Mucosa of descending colon (tissue), 3 donors: ENCODE results near the gene QRFPR. TPM values are rescaled to one million over a fixed set of nuclear protein-coding genes. Genes with fewer than 3 reads are reported as not detected.

Experiments used
- ATAC-seq: fragments of 200-7000 bp; cut with Tn5 transposase; one replicate; pipeline ENCODE4 v1.9.1; 2020; ENCODE audit warnings: mild to moderate bottlenecking, moderate library complexity
- DNase-seq, 3 donors: peaks; one replicate each; pipeline ENCODE4 v3.0.0-alpha.2; 2020
- H3K36me3 ChIP-seq: fragments of 200-600 bp; one replicate; pipeline ENCODE4 v1.8.0; 2021; ENCODE audit warnings: low read depth, mild to moderate bottlenecking
- H3K4me1 ChIP-seq: fragments of 200-600 bp; one replicate; pipeline ENCODE4 v1.8.0; 2021; ENCODE audit warnings: low read depth, mild to moderate bottlenecking
- H3K4me3 ChIP-seq: fragments of 200-600 bp; one replicate; pipeline ENCODE4 v1.8.0; 2021; ENCODE audit warnings: mild to moderate bottlenecking
- H3K9me3 ChIP-seq: fragments of 200-600 bp; one replicate; pipeline ENCODE4 v1.8.0; 2021; ENCODE audit warnings: mild to moderate bottlenecking
- CTCF ChIP-seq: fragments of 200-600 bp; IDR thresholded peaks from one replicate; pipeline ENCODE4 v1.8.0; 2022; ENCODE audit warnings: antibody characterized with exemption, mild to moderate bottlenecking
- intact Hi-C, 2 donors: fragments of 100-400 bp; cut with DNase I in 1 of 2; cut with micrococcal nuclease in 1 of 2; formaldehyde crosslinking; loops; one replicate each; pipeline versions ENCODE4 v1.11.0 to v1.11.1; 2022; cut with DNase I, micrococcal nuclease
- total RNA-seq, 3 donors: library from RNA; stranded (reverse); fragmentation: NEBNext Ultra II Directional in 2 of 3; extraction: Animal tissue kit (Norgen Biotek cat#: 25700) in 2 of 3; gene quantifications; one replicate each; pipeline versions ENCODE4 v1.2.1 to v1.2.4, GENCODE V29; 2021 to 2023
- donor health status: DM: no; HTN: no; CAD: no; lungs with moderate emphysema.
- donor health status: DM: no; HTN: no; CAD: no.
- donor health status: DM: no; HTN: yes; CAD: no.

QRFPR gene
- total RNA-seq, 3 donors from 2014 or later, result not detected

- ATAC-seq, result peak; percentile 59
- no peaks in the 10 kb centered on the region for H3K9me3 ChIP-seq
- H3K36me3 ChIP-seq, result no peaks in the 10 kb centered on the region
- H3K4me1 ChIP-seq, result no peaks in the 10 kb centered on the region
- no peak overlapping the region for H3K4me3 ChIP-seq
- no peak for DNase-seq
- intact Hi-C loops, result no loop called here
- no peak for TF ChIP-seq CTCF
Measured at GRCh38 chr4:121397941-121398601, 17.3 kb upstream of the QRFPR start.

GRCh38 chr4:121397434-121397833 is 16.6 kb upstream of the QRFPR start:
- no peak for TF ChIP-seq CTCF
- no peak overlapping the region for H3K4me3 ChIP-seq
- no peaks in the 10 kb centered on the region for H3K36me3 ChIP-seq
- H3K4me1 ChIP-seq, result no peaks in the 10 kb centered on the region
- DNase-seq (no peak), ATAC-seq (no peak)
- H3K9me3 ChIP-seq, result no peaks in the 10 kb centered on the region
- intact Hi-C loops, result no loop called here

GRCh38 chr4:121392426-121393086 is 11.7 kb upstream of the QRFPR start:
- Histone ChIP-seq H3K36me3 (no peaks in the 10 kb centered on the region), H3K9me3 (no peaks in the 10 kb centered on the region), H3K4me1 (no peaks in the 10 kb centered on the region), H3K4me3 (no peak overlapping the region)
- intact Hi-C loops, result no loop called here
- ATAC-seq (no peak), DNase-seq (no peak)
- TF ChIP-seq CTCF, result no peak

- ATAC-seq, result no peak
- no peak for DNase-seq
Measured at GRCh38 chr4:121390335-121390734, 9.5 kb upstream of the QRFPR start.

GRCh38 chr4:121379276-121379675 is 1.5 kb downstream of the QRFPR start:
- intact Hi-C loops, result no loop called here
- DNase-seq (no peak), ATAC-seq (no peak)
- H3K9me3 ChIP-seq, result no peaks in the 10 kb centered on the region
- H3K36me3 ChIP-seq, result no peaks in the 10 kb centered on the region
- H3K4me3 ChIP-seq, result no peak overlapping the region
- no peak for TF ChIP-seq CTCF
- H3K4me1 ChIP-seq, result no peaks in the 10 kb centered on the region

More at GRCh38 chr4:121390335-121390734, 9.5 kb upstream of the QRFPR start:
- Histone ChIP-seq H3K4me1 (no peaks in the 10 kb centered on the region), H3K4me3 (no peak overlapping the region), H3K9me3 (no peaks in the 10 kb centered on the region), H3K36me3 (no peaks in the 10 kb centered on the region)
- intact Hi-C loops, result no loop called here
- no peak for TF ChIP-seq CTCF
